Osteoblast (primary cell): ENCODE measurements around the gene SERPINB6. TPM values are rescaled to one million over a fixed set of nuclear protein-coding genes. Genes with fewer than 3 reads are reported as not detected.

Experiments used
- DNase-seq: peaks from one replicate; pipeline ENCODE4 v3.0.0; 2011; ENCODE audit warnings: low spot score, mixed read lengths; ENCODE audit not compliant: insufficient read length; ENCODE audit errors: missing footprints
- H2AFZ ChIP-seq: 2 replicates; pipeline ENCODE4 v1.6.0; 2011; ENCODE audit warnings: mild to moderate bottlenecking, low read length
- H3K27ac ChIP-seq: 2 replicates; pipeline ENCODE4 v1.5.1; 2011; ENCODE audit warnings: mild to moderate bottlenecking, low read depth, low read length, moderate library complexity
- H3K27me3 ChIP-seq: 2 replicates; pipeline ENCODE4 v1.6.0; 2012; ENCODE audit warnings: mild to moderate bottlenecking, control low read depth, inconsistent platforms, low read length, moderate library complexity; ENCODE audit not compliant: insufficient read depth
- H3K36me3 ChIP-seq: 2 replicates; pipeline ENCODE4 v1.5.1; 2011; ENCODE audit warnings: mild to moderate bottlenecking, low read length, control low read depth, moderate library complexity; ENCODE audit not compliant: insufficient read depth
- H3K4me1 ChIP-seq: 2 replicates; pipeline ENCODE4 v1.5.1; 2011; ENCODE audit warnings: mild to moderate bottlenecking, low read length, control low read depth, moderate library complexity; ENCODE audit not compliant: insufficient read depth
- H3K4me2 ChIP-seq: 2 replicates; pipeline ENCODE4 v1.6.0; 2011; ENCODE audit warnings: mild to moderate bottlenecking, low read length; ENCODE audit not compliant: insufficient read depth
- H3K4me3 ChIP-seq: fragments of 200-600 bp; sonication (generic); 3 replicates; pipeline ENCODE4 v1.5.1; 2012; ENCODE audit warnings: mild to moderate bottlenecking, low read length, inconsistent platforms; ENCODE audit not compliant: insufficient read depth
- H3K79me2 ChIP-seq: 2 replicates; pipeline ENCODE4 v1.6.0; 2012; ENCODE audit warnings: mild to moderate bottlenecking, low read length, control low read depth, inconsistent platforms; ENCODE audit not compliant: insufficient read depth
- H3K9me3 ChIP-seq: 2 replicates; pipeline ENCODE4 v1.5.1; 2011; ENCODE audit warnings: low read depth, low read length, control low read depth
- H4K20me1 ChIP-seq: 2 replicates; pipeline ENCODE4 v1.6.0; 2012; ENCODE audit warnings: mild to moderate bottlenecking, low read length, control low read depth; ENCODE audit not compliant: insufficient read depth
- CTCF ChIP-seq: IDR thresholded peaks from 2 replicates; pipeline ENCODE4 v1.5.1; 2011; ENCODE audit warnings: mild to moderate bottlenecking, low read depth, low read length, moderate library complexity; ENCODE audit errors: extremely low read depth
- total RNA-seq: library from RNA; depleted of rRNA; stranded (reverse); fragments of >200 nt; gene quantifications from 2 replicates; pipeline ENCODE4 v1.2.3, GENCODE V29; 2012

The SERPINB6 gene
- total RNA-seq, 1 donor = 83.2 TPM

- H3K79me2 ChIP-seq = no peaks in the 10 kb centered on the region
- TF ChIP-seq CTCF = no peak
- H3K27ac ChIP-seq = no peak overlapping the region
- H3K4me1 ChIP-seq = no peaks in the 10 kb centered on the region
- no peaks in the 10 kb centered on the region for H4K20me1 ChIP-seq
- H3K4me2 ChIP-seq = no peak overlapping the region
- no peak overlapping the region for H3K4me3 ChIP-seq
- no peaks in the 10 kb centered on the region for H3K36me3 ChIP-seq
- H3K9me3 ChIP-seq = no peaks in the 10 kb centered on the region
- no peak for DNase-seq
- H3K27me3 ChIP-seq = peaks cover 6% of the 10 kb centered on the region
- H2AFZ ChIP-seq = no peak overlapping the region
Measured at GRCh38 chr6:2915150-2915549, 56.2 kb downstream of the SERPINB6 start.

- H2AFZ ChIP-seq = no peak overlapping the region
- H3K4me2 ChIP-seq = no peak overlapping the region
- no peaks in the 10 kb centered on the region for H3K4me1 ChIP-seq
- H4K20me1 ChIP-seq = no peaks in the 10 kb centered on the region
- no peak overlapping the region for H3K4me3 ChIP-seq
- no peaks in the 10 kb centered on the region for H3K9me3 ChIP-seq
- TF ChIP-seq CTCF = no peak
- DNase-seq = no peak
- H3K27ac ChIP-seq = no peak overlapping the region
- no peaks in the 10 kb centered on the region for H3K79me2 ChIP-seq
- no peaks in the 10 kb centered on the region for H3K36me3 ChIP-seq
- H3K27me3 ChIP-seq = peaks cover 6% of the 10 kb centered on the region
Measured at GRCh38 chr6:2914318-2914660, 57.1 kb downstream of the SERPINB6 start.

- no peaks in the 10 kb centered on the region for H4K20me1 ChIP-seq
- no peaks in the 10 kb centered on the region for H3K79me2 ChIP-seq
- H2AFZ ChIP-seq = no peak overlapping the region
- H3K4me2 ChIP-seq = no peak overlapping the region
- no peaks in the 10 kb centered on the region for H3K9me3 ChIP-seq
- H3K36me3 ChIP-seq = no peaks in the 10 kb centered on the region
- DNase-seq = no peak
- peaks cover 6% of the 10 kb centered on the region for H3K27me3 ChIP-seq
- H3K4me1 ChIP-seq = no peaks in the 10 kb centered on the region
- no peak overlapping the region for H3K27ac ChIP-seq
- H3K4me3 ChIP-seq = no peak overlapping the region
- TF ChIP-seq CTCF = no peak
Measured at GRCh38 chr6:2913621-2914317, 57.6 kb downstream of the SERPINB6 start.

- no peaks in the 10 kb centered on the region for H3K79me2 ChIP-seq
- no peaks in the 10 kb centered on the region for H3K9me3 ChIP-seq
- H3K4me1 ChIP-seq = no peaks in the 10 kb centered on the region
- no peak overlapping the region for H3K4me2 ChIP-seq
- TF ChIP-seq CTCF = no peak
- H3K27ac ChIP-seq = no peak overlapping the region
- H4K20me1 ChIP-seq = no peaks in the 10 kb centered on the region
- no peak for DNase-seq
- H3K36me3 ChIP-seq = no peaks in the 10 kb centered on the region
- no peak overlapping the region for H3K4me3 ChIP-seq
- H2AFZ ChIP-seq = no peak overlapping the region
- no peaks in the 10 kb centered on the region for H3K27me3 ChIP-seq
Measured at GRCh38 chr6:2911171-2911570, 60.2 kb downstream of the SERPINB6 start.
